GM12864 (cell line): ENCODE data around the gene HDAC3.

Experiments
- DNase-seq: peaks from one replicate; pipeline ENCODE4 v3.0.0-alpha.2; 2011; ENCODE audit warnings: low read depth
- H3K4me3 ChIP-seq: 2 replicates; pipeline ENCODE4 v1.5.1; 2011; ENCODE audit warnings: mild to moderate bottlenecking, low read depth, low read length, control low read depth
- TF ChIP-seq, protein P1 (sequence below): IDR thresholded peaks from 2 replicates; pipeline ENCODE4 v1.5.1; 2011; ENCODE audit warnings: low read depth, mild to moderate bottlenecking, moderate library complexity, low read length, control low read depth, inconsistent platforms; ENCODE audit errors: missing control alignments

The HDAC3 gene

GRCh38 chr5:141603923-141604717, 32.5 kb downstream of the HDAC3 start:
- H3K4me3 ChIP-seq, result peak overlapping the region; percentile 19
- DNase-seq, result no peak
- TF ChIP-seq, protein P1, sequence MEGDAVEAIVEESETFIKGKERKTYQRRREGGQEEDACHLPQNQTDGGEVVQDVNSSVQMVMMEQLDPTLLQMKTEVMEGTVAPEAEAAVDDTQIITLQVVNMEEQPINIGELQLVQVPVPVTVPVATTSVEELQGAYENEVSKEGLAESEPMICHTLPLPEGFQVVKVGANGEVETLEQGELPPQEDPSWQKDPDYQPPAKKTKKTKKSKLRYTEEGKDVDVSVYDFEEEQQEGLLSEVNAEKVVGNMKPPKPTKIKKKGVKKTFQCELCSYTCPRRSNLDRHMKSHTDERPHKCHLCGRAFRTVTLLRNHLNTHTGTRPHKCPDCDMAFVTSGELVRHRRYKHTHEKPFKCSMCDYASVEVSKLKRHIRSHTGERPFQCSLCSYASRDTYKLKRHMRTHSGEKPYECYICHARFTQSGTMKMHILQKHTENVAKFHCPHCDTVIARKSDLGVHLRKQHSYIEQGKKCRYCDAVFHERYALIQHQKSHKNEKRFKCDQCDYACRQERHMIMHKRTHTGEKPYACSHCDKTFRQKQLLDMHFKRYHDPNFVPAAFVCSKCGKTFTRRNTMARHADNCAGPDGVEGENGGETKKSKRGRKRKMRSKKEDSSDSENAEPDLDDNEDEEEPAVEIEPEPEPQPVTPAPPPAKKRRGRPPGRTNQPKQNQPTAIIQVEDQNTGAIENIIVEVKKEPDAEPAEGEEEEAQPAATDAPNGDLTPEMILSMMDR, result no peak

DNA sequence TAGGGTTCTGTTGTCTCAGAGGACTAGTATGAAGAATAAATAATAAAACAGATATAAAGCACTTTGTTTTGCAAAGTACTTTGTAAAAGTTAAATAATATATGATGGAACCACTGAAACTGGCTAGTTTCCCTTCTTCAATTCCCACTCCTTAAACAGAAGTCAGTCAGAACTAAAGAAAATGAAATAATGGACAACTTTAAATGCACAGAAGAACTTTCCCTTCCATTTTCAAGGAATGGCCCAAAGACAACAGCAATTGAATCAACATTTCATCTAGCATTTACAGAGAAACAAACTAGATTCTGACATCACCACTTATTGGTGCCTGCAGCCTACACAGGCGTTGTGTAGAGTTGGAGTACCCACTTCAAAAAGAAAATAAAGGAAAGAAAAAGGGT, 34.0 kb downstream of the HDAC3 start:
- DNase-seq, result no peak
- TF ChIP-seq, protein P1, result no peak
- H3K4me3 ChIP-seq, result no peak overlapping the region; the same call in 1 of the 2 replicates

DNA sequence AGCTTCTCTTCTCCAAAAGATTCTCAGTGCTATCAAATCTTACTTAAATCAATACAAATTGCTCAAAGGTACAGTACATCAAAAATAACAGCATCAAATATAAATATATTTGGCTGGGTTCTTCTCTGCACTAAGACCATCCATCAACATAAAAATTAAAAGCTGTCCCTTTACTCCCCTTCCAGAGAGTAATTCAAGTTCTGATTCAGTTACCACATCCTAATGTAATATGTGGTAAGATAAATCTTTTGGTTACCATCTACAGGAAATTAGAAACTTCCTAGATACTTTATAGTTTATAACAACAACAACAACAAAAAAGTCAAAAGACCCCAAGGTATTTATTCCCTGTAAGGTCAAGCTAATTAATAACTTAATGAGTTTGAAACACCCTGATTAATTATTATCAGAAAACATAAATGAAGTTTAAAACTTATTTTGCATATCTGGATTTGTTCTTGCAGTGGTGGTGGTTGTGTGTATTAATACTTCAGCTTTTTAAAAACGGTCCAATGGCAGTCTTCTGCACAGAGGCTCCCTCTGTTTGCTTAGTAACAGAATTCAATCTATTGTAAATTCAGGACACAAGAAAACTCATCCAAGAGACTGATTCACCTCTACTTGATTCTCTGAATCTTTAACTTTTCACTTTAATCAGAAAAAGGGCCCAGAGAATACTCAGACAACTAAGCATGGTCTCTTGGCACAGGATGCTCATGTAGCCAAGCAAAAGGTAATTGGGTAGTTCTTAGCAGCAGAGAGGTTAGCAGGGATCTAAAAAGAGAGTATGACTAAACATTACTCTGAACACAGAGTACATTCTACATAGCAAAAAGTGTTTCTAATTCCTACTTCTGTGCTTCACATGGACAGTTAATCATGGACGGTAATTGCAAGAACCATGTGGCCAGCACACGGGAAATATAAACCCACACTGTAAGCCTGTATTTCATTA, 38.0 kb downstream of the HDAC3 start:
- H3K4me3 ChIP-seq, result no peak overlapping the region
- TF ChIP-seq, protein P1, result no peak
- no peak for DNase-seq

DNA sequence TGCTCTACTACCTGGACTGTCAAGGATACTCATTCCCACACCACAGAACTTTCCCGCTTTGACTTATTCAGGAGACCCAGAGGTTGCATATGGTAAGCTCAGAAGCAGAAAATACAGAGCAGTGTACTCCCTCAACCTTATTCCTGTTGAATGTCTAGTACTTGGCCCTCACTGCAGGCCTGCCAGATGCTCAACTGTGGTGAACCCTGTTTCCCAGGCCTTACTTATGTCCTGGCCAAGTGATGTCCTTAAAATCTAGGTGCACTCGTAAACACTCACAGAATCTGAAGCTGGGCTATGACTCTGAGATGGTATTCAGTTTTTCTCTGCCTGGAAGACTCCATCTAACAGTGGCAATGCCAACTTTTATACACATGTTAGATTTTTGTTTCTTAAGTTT, 38.8 kb downstream of the HDAC3 start:
- TF ChIP-seq, protein P1, result no peak
- DNase-seq, result no peak
- H3K4me3 ChIP-seq, result no peak overlapping the region

GRCh38 chr5:141597394-141597793, 39.3 kb downstream of the HDAC3 start:
- TF ChIP-seq, protein P1, result no peak
- DNase-seq, result no peak

GRCh38 chr5:141596867-141597266, 39.8 kb downstream of the HDAC3 start:
- no peak for DNase-seq
- no peak overlapping the region for H3K4me3 ChIP-seq
- TF ChIP-seq, protein P1, result no peak

More at GRCh38 chr5:141597394-141597793, 39.3 kb downstream of the HDAC3 start:
- no peak overlapping the region for H3K4me3 ChIP-seq
